GM12892 (cell line): ENCODE data around the gene RAET1L.

Experiments used
- POLR2A ChIP-seq: IDR thresholded peaks from 2 replicates; pipeline ENCODE4 v1.6.1; 2011; ENCODE audit warnings: low read depth, low read length, control low read depth
- POLR2AphosphoS5 ChIP-seq: IDR thresholded peaks from 2 replicates; pipeline ENCODE4 v1.6.1; 2011; ENCODE audit warnings: low read depth, low read length, control low read depth
- TAF1 ChIP-seq: IDR thresholded peaks from 2 replicates; pipeline ENCODE4 v1.6.1; 2011; ENCODE audit warnings: low read depth, mild to moderate bottlenecking, control low read depth, low read length, borderline replicate concordance

GRCh38 chr6:150055131-150055530, 29.8 kb upstream of the RAET1L start:
- TF ChIP-seq POLR2A, result no peak
- TF ChIP-seq POLR2AphosphoS5, result no peak
- no peak for TF ChIP-seq TAF1
